Astrocyte of the cerebellum (primary cell): Measurements from ENCODE around the gene CPNE5.

ENCODE experiments used
- DNase-seq: peaks from one replicate; pipeline ENCODE4 v3.0.0-alpha.2; 2011; ENCODE audit warnings: low read depth
- H3K4me3 ChIP-seq: 2 replicates; pipeline ENCODE4 v1.5.1; 2011; ENCODE audit warnings: mild to moderate bottlenecking, low read depth, low read length, moderate library complexity
- CTCF ChIP-seq: IDR thresholded peaks from 2 replicates; pipeline ENCODE4 v1.5.1; 2012; ENCODE audit warnings: low read length, low read depth, moderate library complexity, mild to moderate bottlenecking; ENCODE audit errors: missing control alignments
- in situ Hi-C: cut with HindIII; loops from 2 replicates; pipeline ENCODE4 v1.10.0; 2017; ENCODE audit warnings: low sequenced_read_pairs

The CPNE5 gene

GRCh38 chr6:36743032-36743431, 96.2 kb downstream of the CPNE5 start:
- no peak for DNase-seq
- H3K4me3 ChIP-seq: no peak overlapping the region
- no peak for TF ChIP-seq CTCF
- in situ Hi-C loops: no loop called here

GRCh38 chr6:36742146-36742545, 97.1 kb downstream of the CPNE5 start:
- H3K4me3 ChIP-seq: no peak overlapping the region
- no peak for TF ChIP-seq CTCF
- in situ Hi-C loops: no loop called here
- DNase-seq: no peak

- in situ Hi-C loops: no loop called here
Measured at GRCh38 chr6:36740818-36741179, 98.4 kb downstream of the CPNE5 start.

GRCh38 chr6:36739947-36740817, 99.1 kb downstream of the CPNE5 start:
- no peak overlapping the region for H3K4me3 ChIP-seq
- DNase-seq: no peak
- no peak for TF ChIP-seq CTCF
- in situ Hi-C loops: loop anchor here (5.0 kb wide), 1 partner anchor 58 kb away; no protein-coding TSS in a partner anchor

More at GRCh38 chr6:36740818-36741179, 98.4 kb downstream of the CPNE5 start:
- H3K4me3 ChIP-seq: no peak overlapping the region
- no peak for TF ChIP-seq CTCF
- no peak for DNase-seq

- no peak overlapping the region for H3K4me3 ChIP-seq
- no peak for TF ChIP-seq CTCF
- DNase-seq: no peak
- in situ Hi-C loops: loop anchor here (5.0 kb wide), 1 partner anchor 56 kb away; no protein-coding TSS in a partner anchor
Measured at GRCh38 chr6:36738108-36738507, 101.1 kb downstream of the CPNE5 start.

- DNase-seq: no peak
- no peak for TF ChIP-seq CTCF
- in situ Hi-C loops: loop anchor here (5.0 kb wide), 1 partner anchor 55 kb away; no protein-coding TSS in a partner anchor
- H3K4me3 ChIP-seq: no peak overlapping the region
Measured at GRCh38 chr6:36737043-36737785, 102.0 kb downstream of the CPNE5 start.
